Adrenal gland (tissue), 12 donors: ENCODE results near the gene KIF5C. TPM values are rescaled to one million over a fixed set of nuclear protein-coding genes. Genes with fewer than 3 reads are reported as not detected.

ENCODE experiments used
- DNase-seq, 7 donors: peaks; one replicate each; pipeline ENCODE4 v3.0.0-alpha.2; 2019 to 2020
- H3K27ac ChIP-seq, 5 donors: fragments of 200-600 bp; sonication (generic) in 4 of 5; 1 replicate in 3 of 5; 2 replicates in 2 of 5; pipeline versions ENCODE4 v1.5.1 to v1.8.0; 2016 to 2020; ENCODE audit warnings: mild to moderate bottlenecking in 1 of 5
- H3K27me3 ChIP-seq: fragments of 200-600 bp; 2 replicates; pipeline ENCODE4 v1.8.0; 2021
- H3K36me3 ChIP-seq, 2 donors: fragments of 200-600 bp; replicated peaks in 1 of 2; 1 replicate in 1 of 2; 2 replicates in 1 of 2; pipeline versions ENCODE4 v1.5.1 to v1.8.0; 2018 to 2022
- H3K4me1 ChIP-seq, 2 donors: fragments of 200-600 bp; replicated peaks in 1 of 2; 1 replicate in 1 of 2; 2 replicates in 1 of 2; pipeline versions ENCODE4 v1.5.1 to v1.8.0; 2018 to 2021
- H3K4me3 ChIP-seq, 4 donors: fragments of 200-600 bp; sonication (generic) in 3 of 4; one replicate each; pipeline ENCODE4 v1.5.1; 2016 to 2018
- H3K9me3 ChIP-seq, 3 donors: fragments of 200-600 bp; sonication (generic) in 1 of 3; replicated peaks in 1 of 3; 1 replicate in 2 of 3; 2 replicates in 1 of 3; pipeline versions ENCODE4 v1.5.1 to v1.8.0; 2016 to 2021
- POLR2A ChIP-seq, 2 donors: fragments of 450-650 bp; IDR thresholded peaks; one replicate each; pipeline ENCODE4 v1.6.1; 2017; ENCODE audit warnings: antibody characterized with exemption in 2 of 2, mild to moderate bottlenecking in 2 of 2, moderate library complexity in 1 of 2
- WGBS, 4 donors: extraction: QIAGEN DNeasy Blood & Tissue Kit in 2 of 4; methylation state at CpG; one replicate each; pipeline versions ENCODE4 v1.1.5 to v1.1.7; 2013 to 2017; 5-methylcytosine and 5-hydroxymethylcytosine counted together
- intact Hi-C, 2 donors: fragments of 100-400 bp; cut with DNase I; formaldehyde crosslinking; loops; one replicate each; pipeline versions ENCODE4 v1.14.1 to v1.15.0; 2022 to 2023
- polyA plus RNA-seq, 3 donors: library from polyadenylated mRNA; stranded (reverse); fragments of 200-250 nt in 2 of 3; fragments of 350-450 nt in 1 of 3; fragmentation: Illumina TruSeq in 1 of 3; extraction: RNeasy Lipid Tissue Mini Kit (QIAGEN cat#74804) in 1 of 3; gene quantifications; one replicate each; pipeline ENCODE4 v1.2.3, GENCODE V29; 2013 to 2014
- total RNA-seq, 9 donors: library from RNA; depleted of rRNA in 4 of 9; stranded (reverse); fragments of >200 nt in 4 of 9; fragments of 120-200 nt in 1 of 9; fragmentation: NEBNext Ultra II Directional in 1 of 9; extraction: Animal tissue kit (Norgen Biotek cat#: 25700) in 1 of 9; gene quantifications; one replicate each; pipeline versions ENCODE4 v1.1.0 to v1.2.4, GENCODE V29; 2013 to 2023
- TF ChIP-seq, protein P1 (sequence below), 6 experiments: fragments of 450-650 bp in 4 of 6; fragments of 200-600 bp in 2 of 6; sonication (generic) in 1 of 6; IDR thresholded peaks; 1 replicate in 5 of 6; 2 replicates in 1 of 6; pipeline versions ENCODE4 v1.5.1 to v1.8.0; 2016 to 2021; ENCODE audit warnings: antibody characterized with exemption in 6 of 6, mild to moderate bottlenecking in 2 of 6, moderate library complexity in 1 of 6
- donor health status: healthy with polysubstance abuse.
- donor health status: Bipolar disorder and iron deficiency.
- donor health status: DM: yes; HTN: yes; CAD: no.
- donor health status: DM: no; HTN: no; CAD: no.
- donor health status: DM: no; HTN: no; CAD: no.
- donor health status: DM: yes; HTN: yes; CAD: no.

Gene KIF5C
- total and polyA plus RNA-seq, 12 donors: 9.1 to 62.1 (median 19.3) TPM

DNA sequence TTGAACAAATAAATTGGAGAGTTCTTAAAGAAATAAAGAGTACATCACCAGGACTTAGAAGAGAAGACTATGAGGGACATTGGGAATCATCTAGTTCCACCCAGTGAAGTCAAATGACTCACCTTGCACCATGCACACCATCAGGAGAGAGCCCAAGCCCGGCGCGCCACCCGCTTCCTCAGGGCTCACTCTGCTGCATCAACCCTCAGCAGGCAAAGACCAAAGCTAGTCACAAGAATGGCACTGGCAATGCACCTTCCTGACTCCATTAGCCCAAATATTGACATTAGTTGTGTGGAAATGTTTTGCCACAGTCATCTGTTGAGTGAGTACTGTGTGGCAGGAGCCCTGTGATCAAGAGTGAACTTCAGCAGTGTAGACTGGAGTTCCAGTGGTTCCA lies 156.4 kb downstream of the KIF5C start:
- Histone ChIP-seq H3K27ac (no peak overlapping the region), H3K36me3 (no peaks in the 10 kb centered on the region), H3K4me1 (no peaks in the 10 kb centered on the region), H3K9me3 (no peaks in the 10 kb centered on the region), H3K27me3 (no peaks in the 10 kb centered on the region), H3K4me3 (no peak overlapping the region)
- WGBS, 4 donors: 95 to 100% (median 97%) methylated on average over 4 of the region's 4 CpGs
- TF ChIP-seq, protein P1, sequence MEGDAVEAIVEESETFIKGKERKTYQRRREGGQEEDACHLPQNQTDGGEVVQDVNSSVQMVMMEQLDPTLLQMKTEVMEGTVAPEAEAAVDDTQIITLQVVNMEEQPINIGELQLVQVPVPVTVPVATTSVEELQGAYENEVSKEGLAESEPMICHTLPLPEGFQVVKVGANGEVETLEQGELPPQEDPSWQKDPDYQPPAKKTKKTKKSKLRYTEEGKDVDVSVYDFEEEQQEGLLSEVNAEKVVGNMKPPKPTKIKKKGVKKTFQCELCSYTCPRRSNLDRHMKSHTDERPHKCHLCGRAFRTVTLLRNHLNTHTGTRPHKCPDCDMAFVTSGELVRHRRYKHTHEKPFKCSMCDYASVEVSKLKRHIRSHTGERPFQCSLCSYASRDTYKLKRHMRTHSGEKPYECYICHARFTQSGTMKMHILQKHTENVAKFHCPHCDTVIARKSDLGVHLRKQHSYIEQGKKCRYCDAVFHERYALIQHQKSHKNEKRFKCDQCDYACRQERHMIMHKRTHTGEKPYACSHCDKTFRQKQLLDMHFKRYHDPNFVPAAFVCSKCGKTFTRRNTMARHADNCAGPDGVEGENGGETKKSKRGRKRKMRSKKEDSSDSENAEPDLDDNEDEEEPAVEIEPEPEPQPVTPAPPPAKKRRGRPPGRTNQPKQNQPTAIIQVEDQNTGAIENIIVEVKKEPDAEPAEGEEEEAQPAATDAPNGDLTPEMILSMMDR (IDR thresholded peaks at IDR 0.05): no peak
- no peak for TF ChIP-seq POLR2A (IDR thresholded peaks at IDR 0.05)
- DNase-seq: no peak
- intact Hi-C loops: no loop called here

DNA sequence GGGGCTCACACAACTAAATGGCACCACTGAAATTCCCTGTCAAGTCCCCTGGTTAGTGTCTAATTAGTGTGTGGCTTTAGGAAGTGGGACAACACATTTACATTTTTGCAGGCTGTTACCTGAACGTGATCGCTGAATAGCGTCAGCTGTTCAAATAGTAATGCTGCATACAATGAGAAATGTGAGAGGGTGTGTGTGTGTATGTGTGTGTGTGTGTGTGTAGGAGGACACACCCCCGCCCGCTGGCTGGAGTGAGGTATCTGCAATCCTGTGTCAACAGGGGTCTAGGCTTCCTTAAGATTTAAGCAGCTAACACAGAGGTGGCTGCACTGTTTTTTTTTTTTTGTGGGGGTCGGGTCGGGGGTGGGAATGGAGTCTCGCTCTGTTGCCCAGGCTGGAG lies 158.7 kb downstream of the KIF5C start:
- H3K9me3 ChIP-seq: no peaks in the 10 kb centered on the region
- H3K4me3 ChIP-seq: no peak overlapping the region
- no peaks in the 10 kb centered on the region for H3K4me1 ChIP-seq
- intact Hi-C loops: no loop called here
- H3K27me3 ChIP-seq: peaks cover 19% of the 10 kb centered on the region
- TF ChIP-seq POLR2A (IDR thresholded peaks at IDR 0.05): no peak
- TF ChIP-seq, protein P1 (IDR thresholded peaks at IDR 0.05): no peak
- no peak for DNase-seq
- no peaks in the 10 kb centered on the region for H3K36me3 ChIP-seq
- 70 to 86% (median 78%) methylated on average over 8 of the region's 8 CpGs for WGBS, 4 donors
- no peak overlapping the region for H3K27ac ChIP-seq

DNA sequence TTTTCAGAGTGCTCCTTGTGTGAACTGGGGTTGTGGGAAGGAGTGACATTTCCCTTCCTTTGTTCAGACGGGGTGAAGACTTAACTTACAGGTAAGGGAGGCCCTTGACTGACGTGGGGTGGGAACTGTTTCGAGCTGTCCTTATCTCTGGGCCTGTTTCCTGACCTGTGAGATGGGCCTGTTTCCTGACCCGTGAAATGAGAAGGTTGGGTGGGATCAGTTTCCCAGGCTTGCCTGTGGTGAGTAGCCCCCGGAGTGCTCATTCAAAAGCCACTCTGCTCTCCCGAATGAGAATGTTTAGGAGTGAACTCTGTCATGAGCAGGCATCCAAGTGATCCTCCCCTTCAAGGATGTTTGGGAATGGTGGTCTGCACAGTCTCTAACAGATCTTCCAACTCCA lies 159.4 kb downstream of the KIF5C start:
- Histone ChIP-seq H3K36me3 (no peaks in the 10 kb centered on the region), H3K4me3 (no peak overlapping the region), H3K9me3 (no peaks in the 10 kb centered on the region), H3K27me3 (peaks cover 26% of the 10 kb centered on the region), H3K4me1 (no peaks in the 10 kb centered on the region), H3K27ac (no peak overlapping the region)
- DNase-seq: no peak
- TF ChIP-seq POLR2A (IDR thresholded peaks at IDR 0.05): no peak
- TF ChIP-seq, protein P1 (IDR thresholded peaks at IDR 0.05): no peak
- intact Hi-C loops: no loop called here
- 61 to 83% (median 75%) methylated on average over 6 of the region's 6 CpGs for WGBS, 4 donors

DNA sequence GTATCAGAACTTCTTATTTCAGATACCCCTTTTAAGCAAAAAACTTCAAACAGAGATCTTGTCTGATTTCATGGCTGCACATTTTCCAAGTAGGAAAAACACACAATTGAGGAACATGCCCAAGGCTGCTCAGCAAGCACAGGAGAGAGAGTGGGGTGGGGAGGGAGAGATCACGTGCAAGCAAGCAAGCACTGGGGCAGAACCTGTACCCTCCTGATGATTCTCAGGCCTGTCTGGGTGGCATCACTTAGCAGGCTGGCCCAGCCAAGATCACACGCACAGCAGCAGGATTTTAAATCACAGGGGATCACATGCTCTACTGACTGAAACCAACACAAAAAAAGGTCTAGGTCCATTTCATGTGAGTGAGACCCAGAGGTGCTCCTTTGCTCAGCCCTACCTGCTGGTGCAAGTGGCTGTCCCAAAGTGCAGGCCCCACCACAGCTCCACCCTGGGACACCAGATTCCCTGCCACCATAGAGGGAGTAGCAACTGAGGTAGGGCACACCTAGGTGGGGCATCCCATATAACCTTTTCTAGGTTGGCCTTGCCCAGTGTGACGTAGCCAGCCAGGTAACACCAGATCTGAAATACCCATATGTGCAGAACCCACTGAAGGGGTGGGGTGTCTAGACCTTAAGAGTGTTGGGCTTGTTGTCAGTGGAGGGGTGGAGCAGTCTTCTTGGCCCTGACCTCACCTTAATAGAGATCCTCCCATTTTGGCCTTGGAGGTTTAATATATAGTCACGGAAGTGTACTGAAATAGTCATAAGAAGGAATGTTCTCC lies 161.7 kb downstream of the KIF5C start:
- 84 to 90% (median 86%) methylated on average over 4 of the region's 4 CpGs for WGBS, 4 donors

More for the DNA sequence above, 161.7 kb downstream of the KIF5C start:
- Histone ChIP-seq H3K4me3 (no peak overlapping the region), H3K36me3 (no peaks in the 10 kb centered on the region), H3K27ac (no peak overlapping the region), H3K9me3 (no peaks in the 10 kb centered on the region), H3K27me3 (peaks cover 35% of the 10 kb centered on the region), H3K4me1 (no peaks in the 10 kb centered on the region)
- TF ChIP-seq POLR2A (IDR thresholded peaks at IDR 0.05): no peak
- TF ChIP-seq, protein P1 (IDR thresholded peaks at IDR 0.05): no peak
- DNase-seq: no peak
- intact Hi-C loops: no loop called here
